WTC11 (cell line): Measurements from ENCODE around the gene CLCA2.

Source experiments
- NFYB ChIP-seq: sonication (generic); formaldehyde crosslinking; conservative IDR thresholded peaks from 2 replicates; pipeline ENCODE4 v1.8.0; 2022; ENCODE audit warnings: low read depth, missing genetic modification reagents
- OVOL2 ChIP-seq: fragments of 250-450 bp; sonication (Bioruptor Pico); IDR thresholded peaks from 2 replicates; pipeline ENCODE4 v1.9.0; 2021; ENCODE audit warnings: mild to moderate bottlenecking, borderline replicate concordance
- TEAD4 ChIP-seq: sonication (generic); formaldehyde crosslinking; IDR thresholded peaks from 2 replicates; pipeline ENCODE4 v1.8.0; 2022; ENCODE audit warnings: mild to moderate bottlenecking, missing genetic modification reagents
- ZBTB21 ChIP-seq: sonication (generic); formaldehyde crosslinking; IDR thresholded peaks from 2 replicates; pipeline ENCODE4 v1.8.1; 2023; ENCODE audit warnings: mild to moderate bottlenecking, missing genetic modification reagents, borderline replicate concordance
- ZNF219 ChIP-seq: sonication (generic); formaldehyde crosslinking; IDR thresholded peaks from 2 replicates; pipeline ENCODE4 v1.8.0; 2023; ENCODE audit warnings: missing genetic modification reagents, mild to moderate bottlenecking, borderline replicate concordance
- ZNF423 ChIP-seq: fragments of 250-450 bp; sonication (Bioruptor Pico); IDR thresholded peaks from 2 replicates; pipeline ENCODE4 v2.1.2; 2022; ENCODE audit warnings: mild to moderate bottlenecking, moderate library complexity
- TF ChIP-seq, protein P1 (sequence below): sonication (generic); formaldehyde crosslinking; IDR thresholded peaks from 2 replicates; pipeline ENCODE4 v1.8.1; 2022; ENCODE audit warnings: low read depth, mild to moderate bottlenecking, moderate library complexity, missing genetic modification reagents, borderline replicate concordance
- TF ChIP-seq, protein P2 (sequence below): sonication (generic); formaldehyde crosslinking; IDR thresholded peaks from 2 replicates; pipeline ENCODE4 v1.8.0; 2023; ENCODE audit warnings: missing genetic modification reagents, mild to moderate bottlenecking, borderline replicate concordance
- TF ChIP-seq, protein P3 (sequence below): sonication (generic); formaldehyde crosslinking; IDR thresholded peaks from 2 replicates; pipeline ENCODE4 v1.8.0; 2022; ENCODE audit warnings: mild to moderate bottlenecking, missing genetic modification reagents
- TF ChIP-seq, protein P4 (sequence below): fragments of 200-600 bp; IDR thresholded peaks from 2 replicates; pipeline ENCODE4 v1.8.0; 2022; ENCODE audit warnings: antibody characterized with exemption
- TF ChIP-seq, protein P5 (sequence below): sonication (generic); formaldehyde crosslinking; conservative IDR thresholded peaks from 2 replicates; pipeline ENCODE4 v1.8.1; 2022; ENCODE audit warnings: mild to moderate bottlenecking, missing genetic modification reagents

DNA sequence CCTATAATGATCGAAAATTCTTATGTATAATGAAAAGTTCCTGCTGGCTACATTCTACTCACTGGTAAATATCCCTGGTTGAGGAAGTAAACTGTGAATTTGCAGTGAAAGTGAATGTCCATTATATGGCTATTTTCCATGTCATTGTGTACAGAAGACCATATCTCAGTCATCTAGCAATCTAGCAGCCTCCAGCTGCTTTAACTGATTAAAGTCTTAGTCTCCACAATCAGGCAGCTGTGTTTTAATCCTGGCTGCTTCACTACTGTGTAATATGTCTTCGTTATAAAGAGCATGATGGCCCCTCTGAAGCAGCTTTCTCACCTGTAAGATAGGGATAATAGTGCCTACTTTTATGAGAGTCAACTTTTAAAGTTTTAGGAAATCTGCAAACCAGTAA is 11.4 kb downstream of the CLCA2 start:
- TF ChIP-seq, protein P1, sequence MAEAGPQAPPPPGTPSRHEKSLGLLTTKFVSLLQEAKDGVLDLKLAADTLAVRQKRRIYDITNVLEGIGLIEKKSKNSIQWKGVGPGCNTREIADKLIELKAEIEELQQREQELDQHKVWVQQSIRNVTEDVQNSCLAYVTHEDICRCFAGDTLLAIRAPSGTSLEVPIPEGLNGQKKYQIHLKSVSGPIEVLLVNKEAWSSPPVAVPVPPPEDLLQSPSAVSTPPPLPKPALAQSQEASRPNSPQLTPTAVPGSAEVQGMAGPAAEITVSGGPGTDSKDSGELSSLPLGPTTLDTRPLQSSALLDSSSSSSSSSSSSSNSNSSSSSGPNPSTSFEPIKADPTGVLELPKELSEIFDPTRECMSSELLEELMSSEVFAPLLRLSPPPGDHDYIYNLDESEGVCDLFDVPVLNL (CRISPR knock-in tag) = no peak
- TF ChIP-seq TEAD4 (CRISPR knock-in tag) (no peak), ZBTB21 (CRISPR knock-in tag) (no peak), ZNF423 (CRISPR knock-in tag) (no peak), ZNF219 (CRISPR knock-in tag) (no peak), OVOL2 (CRISPR knock-in tag) (no peak), NFYB (no peak)
- TF ChIP-seq, protein P2, sequence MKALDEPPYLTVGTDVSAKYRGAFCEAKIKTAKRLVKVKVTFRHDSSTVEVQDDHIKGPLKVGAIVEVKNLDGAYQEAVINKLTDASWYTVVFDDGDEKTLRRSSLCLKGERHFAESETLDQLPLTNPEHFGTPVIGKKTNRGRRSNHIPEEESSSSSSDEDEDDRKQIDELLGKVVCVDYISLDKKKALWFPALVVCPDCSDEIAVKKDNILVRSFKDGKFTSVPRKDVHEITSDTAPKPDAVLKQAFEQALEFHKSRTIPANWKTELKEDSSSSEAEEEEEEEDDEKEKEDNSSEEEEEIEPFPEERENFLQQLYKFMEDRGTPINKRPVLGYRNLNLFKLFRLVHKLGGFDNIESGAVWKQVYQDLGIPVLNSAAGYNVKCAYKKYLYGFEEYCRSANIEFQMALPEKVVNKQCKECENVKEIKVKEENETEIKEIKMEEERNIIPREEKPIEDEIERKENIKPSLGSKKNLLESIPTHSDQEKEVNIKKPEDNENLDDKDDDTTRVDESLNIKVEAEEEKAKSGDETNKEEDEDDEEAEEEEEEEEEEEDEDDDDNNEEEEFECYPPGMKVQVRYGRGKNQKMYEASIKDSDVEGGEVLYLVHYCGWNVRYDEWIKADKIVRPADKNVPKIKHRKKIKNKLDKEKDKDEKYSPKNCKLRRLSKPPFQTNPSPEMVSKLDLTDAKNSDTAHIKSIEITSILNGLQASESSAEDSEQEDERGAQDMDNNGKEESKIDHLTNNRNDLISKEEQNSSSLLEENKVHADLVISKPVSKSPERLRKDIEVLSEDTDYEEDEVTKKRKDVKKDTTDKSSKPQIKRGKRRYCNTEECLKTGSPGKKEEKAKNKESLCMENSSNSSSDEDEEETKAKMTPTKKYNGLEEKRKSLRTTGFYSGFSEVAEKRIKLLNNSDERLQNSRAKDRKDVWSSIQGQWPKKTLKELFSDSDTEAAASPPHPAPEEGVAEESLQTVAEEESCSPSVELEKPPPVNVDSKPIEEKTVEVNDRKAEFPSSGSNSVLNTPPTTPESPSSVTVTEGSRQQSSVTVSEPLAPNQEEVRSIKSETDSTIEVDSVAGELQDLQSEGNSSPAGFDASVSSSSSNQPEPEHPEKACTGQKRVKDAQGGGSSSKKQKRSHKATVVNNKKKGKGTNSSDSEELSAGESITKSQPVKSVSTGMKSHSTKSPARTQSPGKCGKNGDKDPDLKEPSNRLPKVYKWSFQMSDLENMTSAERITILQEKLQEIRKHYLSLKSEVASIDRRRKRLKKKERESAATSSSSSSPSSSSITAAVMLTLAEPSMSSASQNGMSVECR (CRISPR knock-in tag) = no peak
- TF ChIP-seq, protein P3, sequence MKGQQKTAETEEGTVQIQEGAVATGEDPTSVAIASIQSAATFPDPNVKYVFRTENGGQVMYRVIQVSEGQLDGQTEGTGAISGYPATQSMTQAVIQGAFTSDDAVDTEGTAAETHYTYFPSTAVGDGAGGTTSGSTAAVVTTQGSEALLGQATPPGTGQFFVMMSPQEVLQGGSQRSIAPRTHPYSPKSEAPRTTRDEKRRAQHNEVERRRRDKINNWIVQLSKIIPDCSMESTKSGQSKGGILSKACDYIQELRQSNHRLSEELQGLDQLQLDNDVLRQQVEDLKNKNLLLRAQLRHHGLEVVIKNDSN (CRISPR knock-in tag) = no peak
- TF ChIP-seq, protein P4, sequence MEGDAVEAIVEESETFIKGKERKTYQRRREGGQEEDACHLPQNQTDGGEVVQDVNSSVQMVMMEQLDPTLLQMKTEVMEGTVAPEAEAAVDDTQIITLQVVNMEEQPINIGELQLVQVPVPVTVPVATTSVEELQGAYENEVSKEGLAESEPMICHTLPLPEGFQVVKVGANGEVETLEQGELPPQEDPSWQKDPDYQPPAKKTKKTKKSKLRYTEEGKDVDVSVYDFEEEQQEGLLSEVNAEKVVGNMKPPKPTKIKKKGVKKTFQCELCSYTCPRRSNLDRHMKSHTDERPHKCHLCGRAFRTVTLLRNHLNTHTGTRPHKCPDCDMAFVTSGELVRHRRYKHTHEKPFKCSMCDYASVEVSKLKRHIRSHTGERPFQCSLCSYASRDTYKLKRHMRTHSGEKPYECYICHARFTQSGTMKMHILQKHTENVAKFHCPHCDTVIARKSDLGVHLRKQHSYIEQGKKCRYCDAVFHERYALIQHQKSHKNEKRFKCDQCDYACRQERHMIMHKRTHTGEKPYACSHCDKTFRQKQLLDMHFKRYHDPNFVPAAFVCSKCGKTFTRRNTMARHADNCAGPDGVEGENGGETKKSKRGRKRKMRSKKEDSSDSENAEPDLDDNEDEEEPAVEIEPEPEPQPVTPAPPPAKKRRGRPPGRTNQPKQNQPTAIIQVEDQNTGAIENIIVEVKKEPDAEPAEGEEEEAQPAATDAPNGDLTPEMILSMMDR = no peak
- TF ChIP-seq, protein P5, sequence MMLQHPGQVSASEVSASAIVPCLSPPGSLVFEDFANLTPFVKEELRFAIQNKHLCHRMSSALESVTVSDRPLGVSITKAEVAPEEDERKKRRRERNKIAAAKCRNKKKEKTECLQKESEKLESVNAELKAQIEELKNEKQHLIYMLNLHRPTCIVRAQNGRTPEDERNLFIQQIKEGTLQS (CRISPR knock-in tag) = no peak
